ENCODE results near the gene PDAP1.
A peak's percentile ranks its signal among the peaks of the same experiment; 100 is the strongest.

The PDAP1 gene

DNA sequence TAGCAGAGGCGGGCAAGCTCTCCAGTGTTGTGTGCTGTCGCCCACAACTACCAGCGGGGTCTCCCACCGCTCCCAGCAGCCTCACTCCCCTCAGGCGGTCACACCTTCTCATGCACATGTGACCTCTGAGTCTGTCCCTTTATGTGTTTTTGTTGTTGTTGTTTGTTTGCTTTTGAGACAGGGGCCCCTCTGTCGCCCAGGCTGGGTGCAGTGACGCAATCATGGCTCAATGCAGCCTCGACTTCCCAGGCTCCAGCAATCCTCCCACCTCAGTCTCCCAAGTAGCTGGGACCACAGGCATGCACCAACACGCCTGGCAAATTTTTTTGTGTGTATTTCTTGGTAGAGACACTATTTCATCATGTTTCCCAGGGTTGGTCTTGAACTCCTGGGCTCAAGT lies 31.8 kb upstream of the PDAP1 start:
- Histone ChIP-seq H3K9ac (ENCODE audit: low read depth, low read length, poor library complexity, severe bottlenecking) (peak overlapping the region; percentile 87), H3K79me2 (ENCODE audit: insufficient read depth, low read length) (peaks cover 68% of the 10 kb centered on the region), H3K36me3 (ENCODE audit: insufficient read depth, low read length) (peaks cover 9% of the 10 kb centered on the region; the same call in 1 of the 2 replicates), H3K4me3 (ENCODE audit: low read length, poor library complexity, severe bottlenecking) (peak overlapping the region; percentile 87), H4K20me1 (ENCODE audit: insufficient read depth, low read length, poor library complexity, severe bottlenecking) (peaks cover 30% of the 10 kb centered on the region), H3K4me1 (ENCODE audit: insufficient read depth, low read length, poor library complexity, severe bottlenecking) (peaks cover 25% of the 10 kb centered on the region), H3K4me2 (ENCODE audit: low read depth, low read length, poor library complexity, severe bottlenecking) (peak overlapping the region; percentile 87), H3F3A (ENCODE audit: low read depth) (no peaks in the 10 kb centered on the region), H2AFZ (ENCODE audit: low read length) (no peak overlapping the region), H3K9me2 (replicated peaks; ENCODE audit: low read depth, low read length) (no peaks in the 10 kb centered on the region), H3K9me3 (ENCODE audit: insufficient read depth, low read depth, low read length) (no peaks in the 10 kb centered on the region), H3K27me3 (ENCODE audit: insufficient read depth, low read length, poor library complexity, severe bottlenecking) (no peaks in the 10 kb centered on the region)
- TF ChIP-seq, protein P1, sequence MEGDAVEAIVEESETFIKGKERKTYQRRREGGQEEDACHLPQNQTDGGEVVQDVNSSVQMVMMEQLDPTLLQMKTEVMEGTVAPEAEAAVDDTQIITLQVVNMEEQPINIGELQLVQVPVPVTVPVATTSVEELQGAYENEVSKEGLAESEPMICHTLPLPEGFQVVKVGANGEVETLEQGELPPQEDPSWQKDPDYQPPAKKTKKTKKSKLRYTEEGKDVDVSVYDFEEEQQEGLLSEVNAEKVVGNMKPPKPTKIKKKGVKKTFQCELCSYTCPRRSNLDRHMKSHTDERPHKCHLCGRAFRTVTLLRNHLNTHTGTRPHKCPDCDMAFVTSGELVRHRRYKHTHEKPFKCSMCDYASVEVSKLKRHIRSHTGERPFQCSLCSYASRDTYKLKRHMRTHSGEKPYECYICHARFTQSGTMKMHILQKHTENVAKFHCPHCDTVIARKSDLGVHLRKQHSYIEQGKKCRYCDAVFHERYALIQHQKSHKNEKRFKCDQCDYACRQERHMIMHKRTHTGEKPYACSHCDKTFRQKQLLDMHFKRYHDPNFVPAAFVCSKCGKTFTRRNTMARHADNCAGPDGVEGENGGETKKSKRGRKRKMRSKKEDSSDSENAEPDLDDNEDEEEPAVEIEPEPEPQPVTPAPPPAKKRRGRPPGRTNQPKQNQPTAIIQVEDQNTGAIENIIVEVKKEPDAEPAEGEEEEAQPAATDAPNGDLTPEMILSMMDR (conservative IDR thresholded peaks at IDR 0.05; ENCODE audit: low read length) = no peak
- no peak for TF ChIP-seq EZH2phosphoT487 (IDR thresholded peaks at IDR 0.05; ENCODE audit: borderline replicate concordance)

DNA sequence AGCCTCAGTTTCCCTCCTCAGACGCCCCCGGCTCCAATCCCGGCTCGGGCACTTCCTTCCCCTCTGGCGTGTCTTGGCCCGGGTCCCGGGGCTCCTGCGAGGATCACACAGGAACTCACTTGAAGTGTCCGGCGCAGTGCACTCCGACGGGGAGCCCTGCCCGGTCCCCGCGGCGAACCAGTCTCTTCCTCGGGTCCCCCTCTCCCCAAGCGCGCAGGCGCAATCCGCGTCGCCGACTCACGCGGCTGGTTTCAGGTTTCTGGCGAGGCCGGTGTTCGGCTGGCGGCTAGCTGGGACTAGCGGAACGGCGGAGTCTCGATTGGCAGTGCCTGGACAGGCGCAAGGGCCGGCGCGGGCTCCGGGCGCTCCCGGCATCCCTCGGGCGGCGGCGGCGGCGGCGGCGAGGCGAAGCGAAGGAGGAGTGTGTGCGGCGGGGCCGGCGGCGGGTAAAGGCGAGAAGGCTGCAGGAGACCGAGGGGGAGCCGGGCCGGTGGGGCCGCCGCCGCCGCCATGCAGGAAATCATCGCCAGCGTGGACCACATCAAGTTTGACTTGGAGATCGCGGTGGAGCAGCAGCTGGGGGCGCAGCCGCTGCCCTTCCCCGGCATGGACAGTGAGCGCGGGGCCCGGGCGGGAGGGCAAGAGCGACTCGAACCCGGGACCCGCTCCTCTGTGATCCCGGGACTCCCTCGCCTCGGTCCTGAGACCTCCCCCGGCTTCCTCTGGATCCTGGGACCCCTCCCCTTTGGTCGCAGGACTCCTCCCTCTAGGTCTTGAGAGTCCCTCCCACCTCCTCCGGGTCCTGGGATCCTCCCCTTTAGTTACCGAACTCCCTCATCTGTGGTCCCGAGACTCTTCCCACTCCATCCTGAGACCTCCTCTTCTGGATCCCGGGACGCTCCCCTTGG lies 30.4 kb upstream of the PDAP1 start, which contains the start of the genes CPSF4 and PTCD1:
CPSF4 (plus strand) TSS at position 371 of the 908 bp plus-strand sequence; CDS start at position 511, 140 bp downstream.
PTCD1 (minus strand) TSS at position 226 of the 908 bp plus-strand sequence. CDS start 3,556 bp downstream, outside the sequence.
- Histone ChIP-seq H3K27me3 (ENCODE audit: insufficient read depth, low read length, poor library complexity, severe bottlenecking) (no peaks in the 10 kb centered on the region), H3K36me3 (ENCODE audit: insufficient read depth, low read length) (peaks cover 4% of the 10 kb centered on the region; the same call in 1 of the 2 replicates), H3K9me2 (replicated peaks; ENCODE audit: low read depth, low read length) (no peaks in the 10 kb centered on the region), H4K20me1 (ENCODE audit: insufficient read depth, low read length, poor library complexity, severe bottlenecking) (peaks cover 30% of the 10 kb centered on the region), H3F3A (ENCODE audit: low read depth) (no peaks in the 10 kb centered on the region), H3K4me2 (ENCODE audit: low read depth, low read length, poor library complexity, severe bottlenecking) (peak within 1 kb of the TSS; percentile 87), H2AFZ (ENCODE audit: low read length) (peak within 1 kb of the TSS; percentile 94), H3K9ac (ENCODE audit: low read depth, low read length, poor library complexity, severe bottlenecking) (peak within 1 kb of the TSS; percentile 87), H3K4me1 (ENCODE audit: insufficient read depth, low read length, poor library complexity, severe bottlenecking) (peaks cover 25% of the 10 kb centered on the region), H3K9me3 (ENCODE audit: insufficient read depth, low read depth, low read length) (no peaks in the 10 kb centered on the region), H3K79me2 (ENCODE audit: insufficient read depth, low read length) (peaks cover 69% of the 10 kb centered on the region), H3K4me3 (ENCODE audit: low read length, poor library complexity, severe bottlenecking) (peak within 1 kb of the TSS; percentile 87)
- TF ChIP-seq, protein P1 (conservative IDR thresholded peaks at IDR 0.05; ENCODE audit: low read length) = no peak
- TF ChIP-seq EZH2phosphoT487 (IDR thresholded peaks at IDR 0.05; ENCODE audit: borderline replicate concordance) = no peak

DNA sequence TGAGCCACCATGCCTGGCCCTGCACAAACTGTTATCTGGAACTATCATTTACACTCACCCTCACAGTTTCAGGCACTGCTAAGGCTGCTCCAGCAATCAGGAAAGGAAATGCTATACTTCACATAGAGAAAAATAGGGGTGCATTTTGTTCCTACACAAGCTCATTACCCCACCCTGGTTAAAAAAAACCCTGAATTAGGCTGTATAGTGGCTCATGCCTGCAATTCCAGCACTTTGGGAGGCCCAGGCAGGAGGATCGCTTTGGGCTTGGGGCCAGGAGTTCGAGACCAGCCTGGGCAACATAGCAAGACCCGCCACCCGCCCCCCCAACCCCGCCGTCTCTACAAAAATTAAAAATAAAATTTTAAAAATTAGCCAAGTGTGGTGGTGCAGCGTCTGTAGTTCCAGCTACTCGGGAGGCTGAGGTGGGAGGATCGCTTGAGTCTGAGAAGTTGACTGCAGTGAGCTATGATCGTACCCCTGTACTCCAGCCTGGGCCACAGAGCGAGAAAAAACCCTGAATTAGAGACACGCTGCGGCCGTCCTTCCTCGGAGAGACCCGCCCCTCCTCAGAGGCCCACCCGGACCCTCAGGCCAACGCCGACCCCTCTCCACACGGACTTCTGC lies 29.7 kb upstream of the PDAP1 start:
- H3K27me3 ChIP-seq (ENCODE audit: insufficient read depth, low read length, poor library complexity, severe bottlenecking) = no peaks in the 10 kb centered on the region
- peaks cover 7% of the 10 kb centered on the region; the same call in 1 of the 2 replicates for H3K36me3 ChIP-seq (ENCODE audit: insufficient read depth, low read length)
- peak overlapping the region; percentile 77 for H3K4me2 ChIP-seq (ENCODE audit: low read depth, low read length, poor library complexity, severe bottlenecking)
- peaks cover 30% of the 10 kb centered on the region for H4K20me1 ChIP-seq (ENCODE audit: insufficient read depth, low read length, poor library complexity, severe bottlenecking)
- H3K4me1 ChIP-seq (ENCODE audit: insufficient read depth, low read length, poor library complexity, severe bottlenecking) = peaks cover 25% of the 10 kb centered on the region
- peak overlapping the region; percentile 94 for H2AFZ ChIP-seq (ENCODE audit: low read length)
- no peaks in the 10 kb centered on the region for H3K9me2 ChIP-seq (replicated peaks; ENCODE audit: low read depth, low read length)
- H3K9ac ChIP-seq (ENCODE audit: low read depth, low read length, poor library complexity, severe bottlenecking) = peak overlapping the region; percentile 87
- no peaks in the 10 kb centered on the region for H3F3A ChIP-seq (ENCODE audit: low read depth)
- peak overlapping the region; percentile 87 for H3K4me3 ChIP-seq (ENCODE audit: low read length, poor library complexity, severe bottlenecking)
- no peaks in the 10 kb centered on the region for H3K9me3 ChIP-seq (ENCODE audit: insufficient read depth, low read depth, low read length)
- H3K79me2 ChIP-seq (ENCODE audit: insufficient read depth, low read length) = peaks cover 69% of the 10 kb centered on the region
- no peak for TF ChIP-seq EZH2phosphoT487 (IDR thresholded peaks at IDR 0.05; ENCODE audit: borderline replicate concordance)
- TF ChIP-seq, protein P1 (conservative IDR thresholded peaks at IDR 0.05; ENCODE audit: low read length) = no peak

All from Loucy (cell line).